LHCN-M2 (cell line): ENCODE results near the gene INTS1. TPM values are rescaled to one million over a fixed set of nuclear protein-coding genes. Genes with fewer than 3 reads are reported as not detected.

Experiments
- total RNA-seq: library from RNA; depleted of rRNA; stranded (reverse); fragments of >200 nt; gene quantifications from 2 replicates; pipeline ENCODE4 v1.2.3, GENCODE V29; 2014; rRNA removed

The INTS1 gene
- total RNA-seq, 1 experiment from 2014 or later: 69.6 TPM

Other genes with a start within 250 kb of the INTS1 start
- 25.5 and 27.4 TPM in 2 replicates for gene MICALL2, start 44.9 kb downstream of the INTS1 start, total RNA-seq
- 15.5 and 16.1 TPM in 2 replicates for gene MAFK, start 26.3 kb upstream of the INTS1 start, total RNA-seq
- gene TMEM184A, start 51.8 kb upstream of the INTS1 start, total RNA-seq: 0.06 and 0.11 TPM in 2 replicates
- 89.6 and 91.1 TPM in 2 replicates for gene PSMG3, start 65.6 kb upstream of the INTS1 start, total RNA-seq
- gene ELFN1, start 165.9 kb upstream of the INTS1 start, total RNA-seq: not detected in 2 replicates